ENCODE data around the gene PLEKHJ1. TPM values are rescaled to one million over a fixed set of nuclear protein-coding genes. Genes with fewer than 3 reads are reported as not detected.
A peak's percentile ranks its signal among the peaks of the same experiment; 100 is the strongest.

The PLEKHJ1 gene
- total RNA-seq, 4 donors from 2014 or later = 41.6 to 56.7 (median 51.7) TPM

- H3K27me3 ChIP-seq = peaks cover 71% of the 10 kb centered on the region
- no peak for TF ChIP-seq POLR2AphosphoS5 (IDR thresholded peaks at IDR 0.05)
- TF ChIP-seq, protein P1, sequence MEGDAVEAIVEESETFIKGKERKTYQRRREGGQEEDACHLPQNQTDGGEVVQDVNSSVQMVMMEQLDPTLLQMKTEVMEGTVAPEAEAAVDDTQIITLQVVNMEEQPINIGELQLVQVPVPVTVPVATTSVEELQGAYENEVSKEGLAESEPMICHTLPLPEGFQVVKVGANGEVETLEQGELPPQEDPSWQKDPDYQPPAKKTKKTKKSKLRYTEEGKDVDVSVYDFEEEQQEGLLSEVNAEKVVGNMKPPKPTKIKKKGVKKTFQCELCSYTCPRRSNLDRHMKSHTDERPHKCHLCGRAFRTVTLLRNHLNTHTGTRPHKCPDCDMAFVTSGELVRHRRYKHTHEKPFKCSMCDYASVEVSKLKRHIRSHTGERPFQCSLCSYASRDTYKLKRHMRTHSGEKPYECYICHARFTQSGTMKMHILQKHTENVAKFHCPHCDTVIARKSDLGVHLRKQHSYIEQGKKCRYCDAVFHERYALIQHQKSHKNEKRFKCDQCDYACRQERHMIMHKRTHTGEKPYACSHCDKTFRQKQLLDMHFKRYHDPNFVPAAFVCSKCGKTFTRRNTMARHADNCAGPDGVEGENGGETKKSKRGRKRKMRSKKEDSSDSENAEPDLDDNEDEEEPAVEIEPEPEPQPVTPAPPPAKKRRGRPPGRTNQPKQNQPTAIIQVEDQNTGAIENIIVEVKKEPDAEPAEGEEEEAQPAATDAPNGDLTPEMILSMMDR (IDR thresholded peaks at IDR 0.05) = no peak
- TF ChIP-seq EP300 (IDR thresholded peaks at IDR 0.05) = no peak
These were observed 16.6 kb upstream of the PLEKHJ1 start for GRCh38 chr19:2252797-2253105.

GRCh38 chr19:2252055-2252796 lies 16.1 kb upstream of the PLEKHJ1 start:
- Histone ChIP-seq H3K27ac (no peak overlapping the region), H3K9me3 (no peaks in the 10 kb centered on the region), H3K27me3 (peaks cover 71% of the 10 kb centered on the region), H3K4me1 (peaks cover 0 to 48% (median 33%) of the 10 kb centered on the region in 3 donors), H3K4me3 (peak overlapping the region in 1 of 2 donors; percentile 28), H3K36me3 (peaks cover 0 to 25% of the 10 kb centered on the region in 2 donors)
- TF ChIP-seq, protein P1 (IDR thresholded peaks at IDR 0.05) = no peak
- no peak for TF ChIP-seq EP300 (IDR thresholded peaks at IDR 0.05)
- TF ChIP-seq POLR2A (IDR thresholded peaks at IDR 0.05) = no peak
- no peak for TF ChIP-seq POLR2AphosphoS5 (IDR thresholded peaks at IDR 0.05)
- no peak for ATAC-seq
- 8% methylated on average over 45 of the region's 74 CpGs; no CpG with 5 or more reads in 1 of the 2 donors for WGBS, 2 donors (ENCODE audit: low coverage in 1 of 2)

More at GRCh38 chr19:2252797-2253105, 16.6 kb upstream of the PLEKHJ1 start:
- no CpG with 5 or more reads among the region's 18 CpGs for WGBS, 2 donors (ENCODE audit: low coverage in 1 of 2)
- Histone ChIP-seq H3K4me3 (peak overlapping the region in 1 of 2 donors; percentile 28), H3K9me3 (no peaks in the 10 kb centered on the region), H3K36me3 (peaks cover 0 to 20% of the 10 kb centered on the region in 2 donors), H3K27ac (no peak overlapping the region), H3K4me1 (peaks cover 0 to 45% (median 33%) of the 10 kb centered on the region in 3 donors)
- ATAC-seq = no peak

- no peak for ATAC-seq
- no peak overlapping the region for H3K27ac ChIP-seq
- no CpG with 5 or more reads among the region's 125 CpGs for WGBS, 2 donors (ENCODE audit: low coverage in 1 of 2)
- H3K4me3 ChIP-seq = peak overlapping the region in 1 of 2 donors; percentile 28
- H3K4me1 ChIP-seq = peaks cover 0 to 57% (median 33%) of the 10 kb centered on the region in 3 donors
- TF ChIP-seq, protein P1 (IDR thresholded peaks at IDR 0.05) = no peak
- no peak for TF ChIP-seq POLR2AphosphoS5 (IDR thresholded peaks at IDR 0.05)
- no peak for TF ChIP-seq POLR2A (IDR thresholded peaks at IDR 0.05)
- TF ChIP-seq EP300 (IDR thresholded peaks at IDR 0.05) = no peak
- peaks cover 0 to 34% of the 10 kb centered on the region in 2 donors for H3K36me3 ChIP-seq
- H3K27me3 ChIP-seq = peaks cover 71% of the 10 kb centered on the region
- no peaks in the 10 kb centered on the region for H3K9me3 ChIP-seq
These were observed 15.3 kb upstream of the PLEKHJ1 start for GRCh38 chr19:2251106-2252054.

DNA sequence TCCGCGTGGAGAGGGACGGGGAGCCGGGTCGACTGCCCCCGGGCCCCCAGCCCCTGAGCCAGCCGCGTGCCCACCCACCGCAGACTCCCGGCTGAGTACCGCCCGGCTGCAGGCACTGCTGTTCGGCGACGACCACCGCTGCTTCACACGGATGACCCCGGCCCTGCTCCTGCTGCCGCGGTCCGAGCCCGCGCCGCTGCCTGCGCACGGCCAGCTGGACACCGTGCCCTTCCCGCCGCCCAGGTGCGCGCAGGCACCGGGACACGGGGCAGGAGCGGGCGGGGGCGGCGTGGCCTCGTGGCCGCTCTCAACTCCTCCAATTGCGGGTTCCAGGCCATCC lies 14.6 kb upstream of the PLEKHJ1 start:
- no peaks in the 10 kb centered on the region for H3K9me3 ChIP-seq
- H3K36me3 ChIP-seq = peaks cover 0 to 40% of the 10 kb centered on the region in 2 donors
- WGBS, 2 donors (ENCODE audit: low coverage in 1 of 2) = no CpG with 5 or more reads among the region's 40 CpGs
- no peak overlapping the region for H3K27ac ChIP-seq
- H3K4me3 ChIP-seq = peak overlapping the region in 1 of 2 donors; percentile 28
- H3K27me3 ChIP-seq = peaks cover 65% of the 10 kb centered on the region
- ATAC-seq = no peak
- TF ChIP-seq POLR2A (IDR thresholded peaks at IDR 0.05) = no peak
- TF ChIP-seq EP300 (IDR thresholded peaks at IDR 0.05) = no peak
- peaks cover 0 to 58% (median 33%) of the 10 kb centered on the region in 3 donors for H3K4me1 ChIP-seq

Data from gastroesophageal sphincter (tissue), 4 donors.